Measurements from ENCODE around the gene NF1.
"Not testable (repeated sequence)": the region's sequence is repeated elsewhere in the genome, so short reads cannot be mapped to it uniquely, and the experiment has no call there.

Gene NF1

GRCh38 chr17:31078290-31078689 lies 16.5 kb upstream of the NF1 start:
- DNase-seq (ENCODE audit: low spot score): no peak

- DNase-seq (ENCODE audit: low spot score): no peak
These were observed 15.0 kb upstream of the NF1 start for GRCh38 chr17:31079731-31080130.

- DNase-seq (ENCODE audit: low spot score): no peak
These were observed 9.2 kb upstream of the NF1 start for GRCh38 chr17:31085563-31085962.

GRCh38 chr17:31089471-31089870 lies 5.3 kb upstream of the NF1 start:
- DNase-seq (ENCODE audit: low spot score): no peak

- not testable (repeated sequence) for DNase-seq (ENCODE audit: low spot score)
These were observed 4.1 kb upstream of the NF1 start for GRCh38 chr17:31090650-31091049.

GRCh38 chr17:31092475-31093064 lies 2.2 kb upstream of the NF1 start:
- DNase-seq (ENCODE audit: low spot score): no peak

GRCh38 chr17:31093866-31094599 lies 744 bp upstream of the NF1 start:
- DNase-seq (ENCODE audit: low spot score): no peak

- DNase-seq (ENCODE audit: low spot score): peak; percentile 39
These were observed 694 bp downstream of the NF1 start for GRCh38 chr17:31095236-31096105.

- no peak for DNase-seq (ENCODE audit: low spot score)
These were observed 1.3 kb downstream of the NF1 start for GRCh38 chr17:31096106-31096436.

- DNase-seq (ENCODE audit: low spot score): no peak
These were observed 4.2 kb downstream of the NF1 start for GRCh38 chr17:31099016-31099415.

GRCh38 chr17:31100840-31101459 lies 6.2 kb downstream of the NF1 start:
- no peak for DNase-seq (ENCODE audit: low spot score)

GRCh38 chr17:31101943-31102342 lies 7.2 kb downstream of the NF1 start:
- DNase-seq (ENCODE audit: low spot score): no peak

GRCh38 chr17:31105991-31106390 lies 11.2 kb downstream of the NF1 start:
- no peak for DNase-seq (ENCODE audit: low spot score)

- no peak for DNase-seq (ENCODE audit: low spot score)
These were observed 16.4 kb downstream of the NF1 start for GRCh38 chr17:31111183-31111582.

GRCh38 chr17:31112001-31112661 lies 17.4 kb downstream of the NF1 start:
- no peak for DNase-seq (ENCODE audit: low spot score)

- not testable (repeated sequence) for DNase-seq (ENCODE audit: low spot score)
These were observed 18.6 kb downstream of the NF1 start for GRCh38 chr17:31113368-31113767.

- no peak for DNase-seq (ENCODE audit: low spot score)
These were observed 19.2 kb downstream of the NF1 start for GRCh38 chr17:31113939-31114338.

- DNase-seq (ENCODE audit: low spot score): no peak
These were observed 20.3 kb downstream of the NF1 start for GRCh38 chr17:31114956-31115555.

- no peak for DNase-seq (ENCODE audit: low spot score)
These were observed 21.4 kb downstream of the NF1 start for GRCh38 chr17:31116167-31116566.

GRCh38 chr17:31122746-31123145 lies 28.0 kb downstream of the NF1 start:
- no peak for DNase-seq (ENCODE audit: low spot score)

GRCh38 chr17:31126318-31126717 lies 31.5 kb downstream of the NF1 start:
- DNase-seq (ENCODE audit: low spot score): no peak

- DNase-seq (ENCODE audit: low spot score): no peak
These were observed 33.5 kb downstream of the NF1 start for GRCh38 chr17:31128241-31128640.
